GM10266 (cell line): ENCODE measurements around the gene RTKN2.

ENCODE experiments used
- DNase-seq: peaks from one replicate; pipeline ENCODE4 v3.0.0; 2012; ENCODE audit errors: extremely low spot score
- CTCF ChIP-seq: IDR thresholded peaks from 2 replicates; pipeline ENCODE4 v1.5.1; 2012; ENCODE audit warnings: mild to moderate bottlenecking, low read depth; ENCODE audit not compliant: control insufficient read depth, insufficient read depth; ENCODE audit errors: missing control alignments

RTKN2 gene

GRCh38 chr10:62178568-62178967 lies 90.1 kb downstream of the RTKN2 start:
- no peak for TF ChIP-seq CTCF
- DNase-seq = no peak

GRCh38 chr10:62177111-62177510 lies 91.5 kb downstream of the RTKN2 start:
- no peak for DNase-seq
- TF ChIP-seq CTCF = no peak

GRCh38 chr10:62175251-62175650 lies 93.4 kb downstream of the RTKN2 start:
- no peak for TF ChIP-seq CTCF
- DNase-seq = no peak

GRCh38 chr10:62172465-62172864 lies 96.2 kb downstream of the RTKN2 start:
- TF ChIP-seq CTCF = no peak
- DNase-seq = no peak

- DNase-seq = no peak
- no peak for TF ChIP-seq CTCF
Measured at GRCh38 chr10:62171791-62172190, 96.9 kb downstream of the RTKN2 start.

GRCh38 chr10:62170732-62171131 lies 97.9 kb downstream of the RTKN2 start:
- TF ChIP-seq CTCF = no peak
- no peak for DNase-seq

GRCh38 chr10:62166331-62167131 lies 102.1 kb downstream of the RTKN2 start:
- TF ChIP-seq CTCF = no peak
- DNase-seq = no peak
